Melanocyte of skin (primary cell): Measurements from ENCODE around the gene ADTRP. TPM values are rescaled to one million over a fixed set of nuclear protein-coding genes. Genes with fewer than 3 reads are reported as not detected.

Experiments used
- small RNA-seq, 2 donors: library from RNA; depleted of rRNA; stranded (forward); fragments of <200 nt; gene quantifications; one replicate each; pipeline ENCODE3, GENCODE V24; 2012
- total RNA-seq, 2 donors: library from RNA; depleted of rRNA; stranded (reverse); fragments of >200 nt; gene quantifications; 2 replicates each; pipeline ENCODE4 v1.2.3, GENCODE V29; 2012

The ADTRP gene, protein sequence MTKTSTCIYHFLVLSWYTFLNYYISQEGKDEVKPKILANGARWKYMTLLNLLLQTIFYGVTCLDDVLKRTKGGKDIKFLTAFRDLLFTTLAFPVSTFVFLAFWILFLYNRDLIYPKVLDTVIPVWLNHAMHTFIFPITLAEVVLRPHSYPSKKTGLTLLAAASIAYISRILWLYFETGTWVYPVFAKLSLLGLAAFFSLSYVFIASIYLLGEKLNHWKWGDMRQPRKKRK
- 1 to 10 TPM in 1 of 2 donors, under 1 TPM in 1; 0.67 to 1.0 TPM for total RNA-seq

DNA sequence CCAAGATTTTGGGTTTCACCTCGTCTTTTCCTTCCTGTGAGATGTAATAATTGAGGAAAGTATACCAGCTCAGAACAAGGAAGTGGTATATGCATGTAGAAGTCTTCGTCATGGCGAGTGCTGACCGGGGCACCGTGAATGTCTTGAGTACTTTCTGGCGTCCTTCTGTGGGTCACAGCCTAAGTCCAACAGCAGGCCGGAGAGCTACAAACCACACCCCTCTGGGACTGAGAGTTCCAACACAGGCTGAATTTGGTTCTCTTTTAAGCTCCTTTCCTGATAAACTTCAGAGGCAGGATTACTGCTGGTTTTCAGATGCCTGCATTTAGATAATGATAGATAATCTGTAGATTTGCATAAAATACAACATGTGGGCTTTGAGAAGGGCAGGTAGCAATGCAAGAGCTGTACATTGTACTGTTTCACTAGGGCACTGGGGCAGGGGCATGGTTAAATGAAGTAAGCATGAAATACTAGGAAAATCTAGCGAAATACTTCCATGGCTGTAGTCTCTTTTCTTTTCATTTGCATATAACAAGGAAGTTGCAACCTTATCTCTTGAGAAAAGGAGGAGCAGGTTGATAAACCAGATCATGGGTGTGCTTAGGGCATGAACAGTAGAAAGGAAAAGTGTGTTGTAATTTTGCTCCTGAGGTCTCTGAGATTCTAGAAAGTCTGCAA lies at the start of gene ADTRP:
ADTRP (minus strand) TSS at position 156 of the 681 bp plus-strand sequence; CDS start at position 112, 44 bp downstream.

Small RNA genes within 50 kb of the gene (small RNA-seq; reads per million reads assigned to genes)
- gene RF00272: 0 to 0.04 reads per million in 2 donors

Other genes with a start within 250 kb of the ADTRP start
- 1 to 10 TPM in 1 of 2 donors, under 1 TPM in 1; 1.00 to 1.4 TPM for gene TMEM170B, start 241.1 kb downstream of the ADTRP start, total RNA-seq
- gene HIVEP1, start 233.5 kb upstream of the ADTRP start, total RNA-seq: 10 to 100 TPM; 11.7 to 13.4 TPM